GM19438 (cell line): ENCODE data around the gene IKZF2.
A peak's percentile ranks its signal among the peaks of the same experiment; 100 is the strongest.

ENCODE experiments used
- ATAC-seq: cut with Tn5 transposase; IDR thresholded peaks from one replicate; pipeline ENCODE4 v1.9.1; 2021; ENCODE audit warnings: low read depth; ENCODE audit not compliant: unreplicated experiment

IKZF2 gene

GRCh38 chr2:212968284-212969081, 182.9 kb downstream of the IKZF2 start:
- no peak for ATAC-seq

GRCh38 chr2:212966884-212967283, 184.5 kb downstream of the IKZF2 start:
- ATAC-seq: no peak

DNA sequence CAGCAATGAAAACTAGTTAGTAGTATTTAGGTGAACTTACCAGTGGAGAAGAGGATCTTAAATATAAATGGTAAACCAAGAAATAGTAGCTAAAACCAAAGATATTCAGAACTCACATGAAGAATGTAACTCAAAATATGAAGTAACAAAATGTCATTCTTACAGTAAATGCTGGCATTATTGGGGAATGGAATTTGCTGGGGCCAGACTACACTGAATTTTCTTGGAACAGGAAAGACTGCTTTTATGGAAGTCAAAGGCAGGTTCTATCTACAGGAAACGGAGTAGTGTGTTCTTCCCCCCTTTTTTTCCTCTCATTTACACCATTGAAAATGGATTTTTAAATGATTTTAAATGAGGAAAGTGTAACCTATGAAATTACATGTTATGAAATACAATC, 188.7 kb downstream of the IKZF2 start:
- no peak for ATAC-seq

DNA sequence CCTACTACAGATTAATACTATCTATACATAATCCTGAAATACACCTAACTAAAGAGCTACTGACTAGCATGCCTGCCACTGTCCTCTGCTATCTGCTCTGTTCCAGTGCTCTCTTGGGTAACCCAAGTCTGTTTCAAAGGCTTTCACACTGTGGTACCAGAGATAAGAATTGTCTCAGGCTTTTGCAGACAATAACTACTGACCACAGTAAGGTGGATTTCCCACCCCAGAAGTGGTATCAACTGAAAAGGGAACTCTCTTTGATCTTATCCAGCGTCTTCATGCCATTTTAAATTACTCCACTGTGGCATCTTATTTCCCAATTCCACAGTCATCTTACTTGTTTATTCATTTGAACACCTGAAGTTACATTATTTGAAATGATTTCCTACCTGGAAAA, 190.2 kb downstream of the IKZF2 start:
- no peak for ATAC-seq

GRCh38 chr2:212960336-212960735, 191.1 kb downstream of the IKZF2 start:
- ATAC-seq: no peak

DNA sequence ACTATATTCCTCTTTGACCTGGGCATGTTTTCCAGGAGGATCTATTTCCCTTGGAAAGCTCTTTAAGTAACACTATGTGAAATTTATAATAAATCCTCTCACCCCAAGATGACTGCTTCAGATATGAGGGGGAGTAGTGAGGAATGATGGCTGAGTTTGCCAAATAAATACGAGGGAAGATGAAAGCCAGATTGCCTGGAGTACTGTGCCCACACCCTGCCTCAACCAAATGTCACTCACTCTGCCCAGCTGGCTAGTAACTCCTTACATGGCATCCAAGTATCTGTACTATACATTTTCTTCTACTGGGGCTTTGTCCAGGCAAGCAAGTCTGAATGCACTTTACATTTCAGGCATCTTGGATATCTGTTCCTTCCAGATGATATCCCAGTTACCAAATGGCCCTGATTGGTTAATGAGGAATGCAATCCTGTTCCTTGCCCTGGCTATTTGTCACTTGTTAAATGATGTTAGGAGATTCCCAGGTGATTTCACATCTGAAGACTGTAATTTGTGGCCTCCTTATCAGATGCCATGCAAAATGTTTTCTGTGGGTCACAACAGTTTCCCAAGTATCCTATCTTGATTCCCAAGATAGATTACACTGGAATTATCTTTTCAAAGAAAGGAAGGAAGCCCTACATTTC, 191.8 kb downstream of the IKZF2 start:
- ATAC-seq: no peak

- no peak for ATAC-seq
Measured at GRCh38 chr2:212958757-212959295, 192.6 kb downstream of the IKZF2 start.

GRCh38 chr2:212958133-212958532, 193.3 kb downstream of the IKZF2 start:
- ATAC-seq: no peak

DNA sequence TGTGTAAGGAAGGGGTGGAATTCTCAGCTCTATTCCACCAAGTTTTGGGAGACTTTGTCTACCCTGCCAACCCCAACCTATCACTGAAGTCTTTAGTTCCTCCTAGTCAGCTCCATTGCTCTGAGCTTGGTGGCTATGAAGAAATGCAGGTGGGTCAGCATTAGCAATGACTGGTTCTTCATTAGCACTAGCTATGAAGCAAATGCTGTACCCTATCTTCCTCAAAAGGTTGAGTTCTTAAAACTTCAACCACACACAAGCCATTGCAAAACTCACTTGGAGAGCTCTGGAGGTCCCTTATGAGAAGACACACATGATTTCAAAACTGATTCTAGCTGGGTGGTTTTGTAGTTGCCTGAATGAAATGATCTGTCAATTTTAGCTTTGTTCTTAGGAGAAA, 193.8 kb downstream of the IKZF2 start:
- ATAC-seq: no peak

GRCh38 chr2:212956665-212957607, 194.5 kb downstream of the IKZF2 start:
- ATAC-seq: no peak

GRCh38 chr2:212953170-212953920, 198.1 kb downstream of the IKZF2 start:
- peak; percentile 90 for ATAC-seq

GRCh38 chr2:212949786-212950185, 201.6 kb downstream of the IKZF2 start:
- ATAC-seq: no peak
